HL-60 (cell line): Measurements from ENCODE around the gene CCDC197.

Source experiments
- DNase-seq, 2 experiments: peaks; one replicate each; pipeline ENCODE4 v3.0.0-alpha.2; 2010 to 2020; ENCODE audit warnings: low read depth in 1 of 2, low spot score in 1 of 2
- H3K27ac ChIP-seq: fragments of 250-450 bp; sonication (Bioruptor Pico); replicated peaks from 2 replicates; pipeline ENCODE4 v1.5.1; 2020; ENCODE audit warnings: mild to moderate bottlenecking, moderate library complexity
- H3K27me3 ChIP-seq: fragments of 250-450 bp; sonication (Bioruptor Pico); 2 replicates; pipeline ENCODE4 v1.5.1; 2021; ENCODE audit warnings: mild to moderate bottlenecking, moderate library complexity; ENCODE audit not compliant: insufficient read depth, poor library complexity, severe bottlenecking
- H3K4me3 ChIP-seq: replicated peaks from 2 replicates; pipeline ENCODE4 v1.5.1; 2011; ENCODE audit warnings: mild to moderate bottlenecking, control low read depth, low read length; ENCODE audit not compliant: insufficient read depth
- GABPA ChIP-seq: IDR thresholded peaks from 2 replicates; pipeline ENCODE4 v1.6.1; 2012; ENCODE audit warnings: low read depth
- POLR2AphosphoS5 ChIP-seq: IDR thresholded peaks from 2 replicates; pipeline ENCODE4 v1.6.1; 2012; ENCODE audit warnings: low read depth
- SPI1 ChIP-seq: IDR thresholded peaks from 2 replicates; pipeline ENCODE4 v1.6.1; 2012; ENCODE audit warnings: low read depth, mild to moderate bottlenecking, borderline replicate concordance
- TF ChIP-seq, protein P1 (sequence below): IDR thresholded peaks from one replicate; pipeline ENCODE4 v1.5.1; 2011; ENCODE audit warnings: low read length, control low read depth, inconsistent platforms; ENCODE audit not compliant: insufficient read depth
- TF ChIP-seq, protein P2 (sequence below): IDR thresholded peaks from 2 replicates; pipeline ENCODE4 v1.6.1; 2012; ENCODE audit warnings: low read depth; ENCODE audit not compliant: insufficient replicate concordance

Gene CCDC197

DNA sequence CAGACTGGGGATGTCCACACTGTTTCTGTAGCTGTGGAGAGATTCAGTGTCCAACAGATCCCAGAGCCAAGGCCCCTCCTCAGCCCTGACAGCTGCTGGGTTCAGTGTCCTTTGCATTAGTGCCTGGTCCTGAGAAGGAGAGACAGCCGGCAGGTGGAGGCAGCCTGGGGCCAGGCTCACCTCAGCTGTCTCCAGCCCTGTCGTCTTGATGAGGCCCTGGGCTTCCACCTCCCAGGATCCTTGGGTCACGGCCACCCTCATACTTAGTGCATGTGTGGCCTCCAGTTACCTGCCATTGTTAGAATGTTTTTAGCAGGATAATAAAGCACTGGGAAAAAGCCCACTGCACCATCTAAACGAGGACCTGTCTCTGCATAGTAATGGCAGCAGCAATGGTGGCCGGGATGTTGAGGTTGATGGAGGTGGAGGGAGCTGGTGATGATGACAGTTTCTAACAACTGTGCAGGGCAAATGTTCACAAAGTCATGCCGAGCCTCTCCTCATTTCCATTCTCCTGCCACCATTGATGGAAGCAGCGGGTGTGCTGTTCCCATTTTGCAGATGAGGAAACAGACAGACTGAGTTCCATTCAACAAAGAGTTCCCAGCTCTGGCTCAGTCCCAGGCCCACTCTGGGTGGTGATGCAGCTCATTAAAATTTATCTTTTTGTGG, 38.4 kb upstream of the CCDC197 start:
- H3K27me3 ChIP-seq: no peaks in the 10 kb centered on the region
- peak overlapping the region; percentile 95 for H3K27ac ChIP-seq
- H3K4me3 ChIP-seq: no peak overlapping the region
- no peak for DNase-seq
- TF ChIP-seq, protein P1, sequence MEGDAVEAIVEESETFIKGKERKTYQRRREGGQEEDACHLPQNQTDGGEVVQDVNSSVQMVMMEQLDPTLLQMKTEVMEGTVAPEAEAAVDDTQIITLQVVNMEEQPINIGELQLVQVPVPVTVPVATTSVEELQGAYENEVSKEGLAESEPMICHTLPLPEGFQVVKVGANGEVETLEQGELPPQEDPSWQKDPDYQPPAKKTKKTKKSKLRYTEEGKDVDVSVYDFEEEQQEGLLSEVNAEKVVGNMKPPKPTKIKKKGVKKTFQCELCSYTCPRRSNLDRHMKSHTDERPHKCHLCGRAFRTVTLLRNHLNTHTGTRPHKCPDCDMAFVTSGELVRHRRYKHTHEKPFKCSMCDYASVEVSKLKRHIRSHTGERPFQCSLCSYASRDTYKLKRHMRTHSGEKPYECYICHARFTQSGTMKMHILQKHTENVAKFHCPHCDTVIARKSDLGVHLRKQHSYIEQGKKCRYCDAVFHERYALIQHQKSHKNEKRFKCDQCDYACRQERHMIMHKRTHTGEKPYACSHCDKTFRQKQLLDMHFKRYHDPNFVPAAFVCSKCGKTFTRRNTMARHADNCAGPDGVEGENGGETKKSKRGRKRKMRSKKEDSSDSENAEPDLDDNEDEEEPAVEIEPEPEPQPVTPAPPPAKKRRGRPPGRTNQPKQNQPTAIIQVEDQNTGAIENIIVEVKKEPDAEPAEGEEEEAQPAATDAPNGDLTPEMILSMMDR: no peak
- TF ChIP-seq SPI1 (no peak), GABPA (no peak)

DNA sequence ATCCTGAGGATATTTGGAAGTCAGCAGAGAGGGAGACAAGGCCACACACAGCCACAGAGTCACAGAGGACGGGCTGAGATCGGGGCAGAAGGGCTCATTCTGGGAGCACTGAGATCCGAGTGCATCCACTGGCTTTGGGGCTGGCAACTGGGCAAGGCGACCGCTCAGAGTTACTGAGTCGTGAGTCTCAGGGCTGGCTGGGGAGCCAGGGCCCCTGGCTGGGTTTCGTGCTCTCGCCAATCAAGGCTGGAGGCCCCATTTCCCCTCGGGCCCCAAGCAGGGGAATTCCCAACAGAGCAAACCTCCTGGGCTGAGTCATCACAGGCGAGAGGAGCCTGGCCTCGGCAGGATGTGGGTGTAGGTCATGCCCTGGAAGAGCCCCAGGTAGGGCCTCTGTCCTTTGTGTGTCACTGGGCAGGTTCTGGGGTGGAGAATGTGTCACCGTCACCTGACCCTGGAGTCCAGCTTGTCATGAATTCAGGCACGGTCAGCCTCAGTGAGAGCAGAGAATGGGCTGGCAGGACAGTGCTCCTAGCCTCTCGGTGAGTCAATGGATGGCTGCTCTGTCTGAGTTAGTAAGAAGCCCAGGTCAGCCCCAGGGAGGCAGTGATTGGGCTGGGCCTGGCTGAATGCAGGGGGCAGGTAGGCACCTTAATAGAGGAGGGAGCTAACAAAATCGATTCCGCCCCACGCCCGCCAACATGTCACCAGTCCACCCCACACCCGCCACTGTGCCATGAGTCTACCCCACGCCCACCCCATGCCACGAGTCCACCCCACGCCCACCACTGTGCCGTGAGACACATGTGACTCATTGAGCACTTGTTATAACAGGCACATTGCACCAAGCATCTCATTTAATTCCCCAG, 37.6 kb upstream of the CCDC197 start:
- peak; percentile 92 to 94 for DNase-seq
- Histone ChIP-seq H3K27me3 (no peaks in the 10 kb centered on the region), H3K4me3 (no peak overlapping the region), H3K27ac (peak overlapping the region; percentile 95)
- TF ChIP-seq POLR2AphosphoS5: peak; percentile 65; the same call in 1 of the 2 replicates
- no peak for TF ChIP-seq GABPA
- TF ChIP-seq, protein P2, sequence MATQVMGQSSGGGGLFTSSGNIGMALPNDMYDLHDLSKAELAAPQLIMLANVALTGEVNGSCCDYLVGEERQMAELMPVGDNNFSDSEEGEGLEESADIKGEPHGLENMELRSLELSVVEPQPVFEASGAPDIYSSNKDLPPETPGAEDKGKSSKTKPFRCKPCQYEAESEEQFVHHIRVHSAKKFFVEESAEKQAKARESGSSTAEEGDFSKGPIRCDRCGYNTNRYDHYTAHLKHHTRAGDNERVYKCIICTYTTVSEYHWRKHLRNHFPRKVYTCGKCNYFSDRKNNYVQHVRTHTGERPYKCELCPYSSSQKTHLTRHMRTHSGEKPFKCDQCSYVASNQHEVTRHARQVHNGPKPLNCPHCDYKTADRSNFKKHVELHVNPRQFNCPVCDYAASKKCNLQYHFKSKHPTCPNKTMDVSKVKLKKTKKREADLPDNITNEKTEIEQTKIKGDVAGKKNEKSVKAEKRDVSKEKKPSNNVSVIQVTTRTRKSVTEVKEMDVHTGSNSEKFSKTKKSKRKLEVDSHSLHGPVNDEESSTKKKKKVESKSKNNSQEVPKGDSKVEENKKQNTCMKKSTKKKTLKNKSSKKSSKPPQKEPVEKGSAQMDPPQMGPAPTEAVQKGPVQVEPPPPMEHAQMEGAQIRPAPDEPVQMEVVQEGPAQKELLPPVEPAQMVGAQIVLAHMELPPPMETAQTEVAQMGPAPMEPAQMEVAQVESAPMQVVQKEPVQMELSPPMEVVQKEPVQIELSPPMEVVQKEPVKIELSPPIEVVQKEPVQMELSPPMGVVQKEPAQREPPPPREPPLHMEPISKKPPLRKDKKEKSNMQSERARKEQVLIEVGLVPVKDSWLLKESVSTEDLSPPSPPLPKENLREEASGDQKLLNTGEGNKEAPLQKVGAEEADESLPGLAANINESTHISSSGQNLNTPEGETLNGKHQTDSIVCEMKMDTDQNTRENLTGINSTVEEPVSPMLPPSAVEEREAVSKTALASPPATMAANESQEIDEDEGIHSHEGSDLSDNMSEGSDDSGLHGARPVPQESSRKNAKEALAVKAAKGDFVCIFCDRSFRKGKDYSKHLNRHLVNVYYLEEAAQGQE: peak; percentile 22

DNA sequence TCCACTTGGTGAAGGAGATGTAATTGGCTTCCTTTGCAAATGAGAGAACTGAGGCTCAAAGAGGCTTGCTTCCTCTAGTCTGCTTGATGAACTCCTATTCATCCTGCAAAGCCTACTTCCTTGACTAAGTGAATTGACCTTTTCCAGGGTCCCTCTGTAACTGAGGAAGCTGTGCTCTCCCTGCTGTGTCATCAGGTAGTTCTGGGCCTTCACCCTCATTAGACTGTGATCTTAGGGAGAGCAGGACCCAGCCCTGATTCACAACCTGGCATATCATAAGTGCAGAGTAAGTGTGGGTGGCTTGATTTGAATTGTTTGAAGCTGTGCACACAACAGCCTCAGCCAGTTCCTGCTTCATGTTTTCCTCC, 37.0 kb upstream of the CCDC197 start:
- no peaks in the 10 kb centered on the region for H3K27me3 ChIP-seq
- peak overlapping the region; percentile 95 for H3K27ac ChIP-seq
- no peak overlapping the region for H3K4me3 ChIP-seq
- DNase-seq: no peak
- TF ChIP-seq POLR2AphosphoS5: no peak
- TF ChIP-seq, protein P1: no peak
- no peak for TF ChIP-seq GABPA
- TF ChIP-seq, protein P2: no peak
- TF ChIP-seq SPI1: no peak

DNA sequence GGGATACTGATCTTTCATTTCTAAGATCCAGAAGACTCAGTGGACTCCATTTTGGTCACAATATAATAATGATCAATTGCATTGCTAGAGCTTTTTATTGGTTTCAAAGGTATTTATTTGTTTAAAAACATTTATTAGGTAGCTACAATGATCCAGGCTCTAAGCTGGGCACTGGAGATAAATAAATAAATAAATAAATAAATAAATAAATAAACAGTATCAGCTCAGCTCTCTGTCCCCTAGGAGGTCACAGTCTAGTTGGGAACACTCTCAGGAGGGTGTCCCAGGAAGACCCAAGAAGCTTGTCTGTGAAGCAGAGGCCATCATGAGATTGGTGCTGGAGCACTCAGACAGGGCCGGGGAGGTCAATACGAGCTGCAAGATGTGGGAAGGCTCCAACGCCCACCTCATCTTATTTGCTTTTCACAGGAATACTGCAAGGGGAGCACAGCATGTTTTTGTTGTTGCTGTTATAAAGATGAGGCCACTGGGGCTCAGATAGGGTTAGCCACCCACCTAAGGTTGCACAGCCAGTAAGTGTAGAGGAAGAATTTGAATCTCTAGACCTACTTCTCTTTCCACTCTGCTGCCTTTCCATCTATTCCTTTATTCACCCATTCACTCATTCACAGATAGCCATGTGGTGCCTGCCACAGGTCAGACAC, 36.2 kb upstream of the CCDC197 start:
- peak overlapping the region; percentile 95; the same call in 1 of the 2 replicates for H3K27ac ChIP-seq
- H3K4me3 ChIP-seq: no peak overlapping the region
- H3K27me3 ChIP-seq: no peaks in the 10 kb centered on the region
- TF ChIP-seq, protein P2: no peak
- TF ChIP-seq GABPA (no peak), SPI1 (no peak), POLR2AphosphoS5 (no peak)
- TF ChIP-seq, protein P1: no peak
- DNase-seq: no peak
